ENCODE results near the gene PYROXD2. TPM values are rescaled to one million over a fixed set of nuclear protein-coding genes. Genes with fewer than 3 reads are reported as not detected.

Gene PYROXD2
- total and polyA plus RNA-seq, 2 experiments from 2014 or later, result 1.3 to 2.6 TPM

GRCh38 chr10:98407017-98407743 is 7.8 kb downstream of the PYROXD2 start:
- H3K27me3 Mint-ChIP-seq (ENCODE audit: insufficient read depth, low read depth, poor library complexity), result peaks cover 4% of the 10 kb centered on the region
- Histone ChIP-seq H4K20me1 (replicated peaks; ENCODE audit: insufficient read depth) (no peaks in the 10 kb centered on the region), H3K36me3 (ENCODE audit: insufficient read depth) (no peaks in the 10 kb centered on the region), H3K27ac (ENCODE audit: low read depth) (no peak overlapping the region), H3K4me1 (ENCODE audit: insufficient read depth) (no peaks in the 10 kb centered on the region), H3K79me2 (replicated peaks; ENCODE audit: insufficient read depth) (no peaks in the 10 kb centered on the region), H3K27me3 (ENCODE audit: insufficient read depth) (no peaks in the 10 kb centered on the region), H3F3A (replicated peaks; ENCODE audit: low read depth) (no peaks in the 10 kb centered on the region), H3K9me2 (ENCODE audit: insufficient read depth) (peaks cover 8% of the 10 kb centered on the region; the same call in 1 of the 2 replicates), H2AFZ (no peak overlapping the region), H3K4me2 (no peak overlapping the region), H3K4me3 (no peak overlapping the region)
- DNase-seq (ENCODE audit: low spot score), result no peak
- no peak overlapping the region for H3K27ac Mint-ChIP-seq
- ATAC-seq, result no peak
- no peak overlapping the region for H3K4me3 Mint-ChIP-seq
- no peaks in the 10 kb centered on the region; the same call in 2 of the 3 replicates for H3K36me3 Mint-ChIP-seq (ENCODE audit: low read depth)
- H3K9me3 Mint-ChIP-seq, result no peaks in the 10 kb centered on the region
- peaks cover 8% of the 10 kb centered on the region for H3K4me1 Mint-ChIP-seq
- TF ChIP-seq CTCF (conservative IDR thresholded peaks at IDR 0.05; ENCODE audit: low read depth in 2 of 2), result no peak
- no peak for TF ChIP-seq NANOG (IDR thresholded peaks at IDR 0.05; ENCODE audit: borderline replicate concordance)
- no peak for TF ChIP-seq ETS1 (IDR thresholded peaks at IDR 0.05)
- TF ChIP-seq STAT1 (IDR thresholded peaks at IDR 0.05; ENCODE audit: unreplicated experiment), result no peak
- no peak for TF ChIP-seq EZH2 (IDR thresholded peaks at IDR 0.05; ENCODE audit: low read depth, unreplicated experiment)

- peaks cover 8% of the 10 kb centered on the region; the same call in 1 of the 2 replicates for H3K9me2 ChIP-seq (ENCODE audit: insufficient read depth)
- H3K27me3 ChIP-seq (ENCODE audit: insufficient read depth), result no peaks in the 10 kb centered on the region
- no peak overlapping the region for H3K27ac ChIP-seq (ENCODE audit: low read depth)
- no peaks in the 10 kb centered on the region for H3K4me1 ChIP-seq (ENCODE audit: insufficient read depth)
- no peak overlapping the region for H3K4me3 ChIP-seq
- no peaks in the 10 kb centered on the region for H3K36me3 ChIP-seq (ENCODE audit: insufficient read depth)
- H3F3A ChIP-seq (replicated peaks; ENCODE audit: low read depth), result no peaks in the 10 kb centered on the region
- H4K20me1 ChIP-seq (replicated peaks; ENCODE audit: insufficient read depth), result no peaks in the 10 kb centered on the region
- H3K9me3 Mint-ChIP-seq, result no peaks in the 10 kb centered on the region
- H3K27me3 Mint-ChIP-seq (ENCODE audit: insufficient read depth, low read depth, poor library complexity), result peaks cover 4% of the 10 kb centered on the region
- peaks cover 8% of the 10 kb centered on the region for H3K4me1 Mint-ChIP-seq
- DNase-seq (ENCODE audit: low spot score), result no peak
- no peaks in the 10 kb centered on the region; the same call in 2 of the 3 replicates for H3K36me3 Mint-ChIP-seq (ENCODE audit: low read depth)
- H3K79me2 ChIP-seq (replicated peaks; ENCODE audit: insufficient read depth), result no peaks in the 10 kb centered on the region
- H2AFZ ChIP-seq, result no peak overlapping the region
- no peak overlapping the region for H3K27ac Mint-ChIP-seq
- ATAC-seq, result no peak
- H3K4me3 Mint-ChIP-seq, result no peak overlapping the region
- no peak overlapping the region for H3K4me2 ChIP-seq
- no peak for TF ChIP-seq JUNB (IDR thresholded peaks at IDR 0.05; ENCODE audit: unreplicated experiment)
These were observed 9.6 kb downstream of the PYROXD2 start for GRCh38 chr10:98405422-98405821.
